K562 (cell line): ENCODE data around the gene CAMK2B.

Experiments
- GABPB1 ChIP-seq: sonication (generic); formaldehyde crosslinking; IDR thresholded peaks from 2 replicates; pipeline ENCODE4 v1.8.0; 2022; ENCODE audit warnings: mild to moderate bottlenecking, missing genetic modification reagents
- ZZZ3 ChIP-seq: fragments of 450-650 bp; IDR thresholded peaks from 2 replicates; pipeline ENCODE4 v1.6.1; 2016; ENCODE audit warnings: antibody characterized with exemption, mild to moderate bottlenecking, moderate library complexity

- TF ChIP-seq GABPB1 (CRISPR knock-in tag) (no peak), ZZZ3 (no peak)
These were observed 74.1 kb downstream of the CAMK2B start for GRCh38 chr7:44251269-44251668.
